SIG-M5 treated with dmso at 0.1 percent for 504 hours (cell line): ENCODE results near the gene ZNF155.

Source experiments
- DNase-seq: peaks from one replicate; lab custom pipeline; 2025; ENCODE audit not compliant: unreplicated experiment; lab: John Stamatoyannopoulos, UW

ZNF155 gene

GRCh38 chr19:44003461-44004009, 19.5 kb downstream of the ZNF155 start:
- peak; percentile 72 for DNase-seq

DNA sequence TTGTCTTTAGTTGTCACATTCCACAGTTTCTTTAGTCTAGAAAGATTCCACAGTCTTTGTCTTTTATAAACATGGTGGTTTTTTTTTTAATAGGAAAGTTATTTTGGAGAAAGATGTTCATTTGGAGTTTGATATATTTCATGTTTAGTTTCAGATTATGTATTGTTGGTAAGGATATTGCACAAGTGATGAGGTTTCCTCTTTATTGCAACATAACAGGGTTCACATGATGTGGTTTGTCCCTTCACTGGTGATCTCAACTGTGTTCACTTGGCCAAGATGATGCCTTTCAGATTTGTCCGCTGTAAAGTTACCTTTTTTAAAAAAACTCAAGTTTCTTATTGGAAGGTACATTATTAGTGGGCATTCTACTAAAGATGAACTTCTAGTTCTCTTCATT, 22.0 kb downstream of the ZNF155 start:
- DNase-seq = peak; percentile 58

DNA sequence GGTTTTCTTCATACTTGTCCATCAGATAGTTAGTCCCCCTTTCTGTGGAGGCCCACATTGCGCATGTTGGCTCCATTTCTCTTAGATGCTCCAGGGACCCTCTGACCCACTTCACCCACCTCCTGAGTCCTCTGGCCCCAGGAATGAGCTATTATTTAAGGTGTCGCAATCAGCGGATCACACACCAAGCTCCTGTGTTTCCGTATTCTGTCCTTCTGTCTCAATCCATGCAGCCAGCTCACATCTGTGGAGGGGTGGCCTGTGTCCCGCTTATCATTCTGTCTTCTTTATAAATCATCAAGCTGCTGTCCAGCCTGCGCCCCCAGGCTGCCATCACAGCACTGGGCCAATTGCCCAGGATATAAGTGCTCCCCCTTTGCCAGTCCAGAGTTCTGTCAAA, 23.5 kb downstream of the ZNF155 start:
- no peak for DNase-seq

DNA sequence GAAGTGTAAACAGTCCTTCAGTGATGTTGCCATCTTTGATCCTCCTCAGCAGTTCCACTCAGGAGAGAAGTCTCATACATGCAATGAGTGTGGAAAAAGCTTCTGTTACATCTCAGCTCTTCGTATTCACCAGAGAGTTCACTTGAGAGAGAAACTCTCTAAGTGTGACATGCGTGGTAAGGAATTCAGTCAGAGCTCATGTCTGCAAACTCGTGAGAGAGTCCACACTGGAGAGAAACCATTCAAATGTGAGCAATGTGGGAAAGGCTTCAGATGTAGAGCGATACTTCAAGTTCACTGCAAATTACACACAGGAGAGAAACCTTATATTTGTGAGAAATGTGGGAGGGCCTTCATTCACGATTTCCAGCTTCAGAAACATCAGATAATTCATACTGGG, 26.5 kb downstream of the ZNF155 start:
- no peak for DNase-seq

GRCh38 chr19:44019498-44019897, 35.5 kb downstream of the ZNF155 start:
- DNase-seq = no peak

DNA sequence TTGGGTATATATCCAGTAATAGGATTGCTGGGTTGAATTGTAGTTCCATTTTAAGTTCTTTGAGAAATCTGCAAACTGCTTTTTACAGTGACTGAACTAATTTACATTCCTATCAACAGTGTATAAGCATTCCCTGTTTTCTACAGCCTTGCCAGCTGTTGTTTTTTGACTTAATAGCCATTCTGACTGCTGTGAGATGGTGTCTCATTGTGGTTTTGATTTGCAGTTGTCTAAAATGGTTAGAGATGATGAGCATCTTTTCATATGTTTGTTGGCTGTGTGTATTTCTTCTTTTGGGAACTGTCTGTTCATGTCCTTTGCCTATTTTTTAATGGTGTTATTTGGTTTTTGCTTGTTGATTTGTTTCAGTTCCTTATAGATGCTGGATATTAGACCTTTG, 37.2 kb downstream of the ZNF155 start:
- DNase-seq = no peak

DNA sequence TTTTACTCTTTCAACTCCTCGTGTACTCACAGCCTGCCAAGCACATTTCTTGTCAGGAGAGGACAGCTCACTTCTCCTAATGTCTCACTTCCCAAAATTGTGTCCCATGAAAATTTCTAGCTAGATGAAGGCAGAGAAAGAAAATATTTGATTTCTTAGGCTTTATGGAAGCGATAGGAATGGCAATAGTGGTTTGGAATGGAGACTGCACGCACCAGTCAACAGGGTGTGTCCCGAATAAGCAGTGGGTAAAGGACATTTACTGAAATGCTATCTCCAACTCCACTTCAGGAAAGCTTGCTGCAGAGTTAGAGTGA, 40.9 kb downstream of the ZNF155 start:
- DNase-seq = no peak

DNA sequence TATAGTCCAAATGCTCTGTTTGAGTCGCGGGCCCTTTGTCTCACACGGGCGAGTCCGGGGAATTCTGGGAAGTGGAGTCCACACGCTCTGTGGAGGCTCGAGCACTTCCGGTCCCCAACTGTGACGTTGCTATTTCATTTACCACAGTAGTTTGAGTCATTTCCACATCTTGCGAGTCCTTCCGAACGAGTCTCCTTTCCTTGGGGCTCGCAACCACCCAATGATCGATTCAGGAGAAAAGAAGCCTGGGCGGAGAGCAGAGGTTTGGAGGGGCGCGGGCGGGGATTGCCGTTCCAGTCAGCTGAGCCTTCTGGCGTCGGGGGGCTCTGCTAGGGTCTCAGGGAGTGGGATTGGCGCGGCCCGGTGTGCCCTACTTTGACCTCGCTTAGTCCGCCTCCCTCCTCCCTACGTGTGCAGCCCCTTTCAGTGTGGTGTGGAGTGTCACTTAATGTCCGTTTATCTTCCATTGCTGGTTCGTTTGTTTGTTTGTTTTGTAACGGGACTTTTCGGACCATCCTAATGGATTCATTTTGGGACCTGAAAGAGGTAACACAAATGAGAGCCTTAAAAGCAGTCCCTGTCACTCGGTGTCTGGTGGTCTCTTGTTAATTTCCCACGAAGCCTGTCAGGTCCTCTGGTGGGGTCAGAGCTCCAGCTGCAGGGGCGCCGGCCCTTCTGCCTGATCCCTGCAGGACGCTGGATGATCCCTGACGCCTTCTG, 41.4 kb downstream of the ZNF155 start, which contains the start of gene ZNF222:
ZNF222 (plus strand) TSS at position 163 of the 720 bp plus-strand sequence; CDS start at position 221, 58 bp downstream.
- DNase-seq = peak; percentile 90

DNA sequence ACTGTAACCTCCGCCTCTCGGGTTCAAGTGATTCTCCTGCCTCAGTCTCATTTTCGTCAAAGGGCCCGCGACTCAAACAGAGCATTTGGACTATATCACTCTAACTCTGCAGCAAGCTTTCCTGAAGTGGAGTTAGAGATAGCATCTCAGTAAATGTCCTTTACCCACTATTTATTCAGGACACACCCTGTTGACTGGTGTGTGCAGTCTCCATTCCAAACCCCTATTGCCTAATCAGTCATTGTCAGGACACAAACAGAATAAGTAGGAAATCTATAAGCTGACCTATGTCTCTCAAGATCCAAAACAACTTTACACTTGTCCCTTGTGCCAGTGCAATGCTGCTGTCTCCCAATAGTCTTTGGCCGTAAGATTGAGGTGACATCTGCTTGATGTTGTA, 42.6 kb downstream of the ZNF155 start:
- DNase-seq = peak; percentile 35

- no peak for DNase-seq
Observed at GRCh38 chr19:44032001-44032610, 48.1 kb downstream of the ZNF155 start.

DNA sequence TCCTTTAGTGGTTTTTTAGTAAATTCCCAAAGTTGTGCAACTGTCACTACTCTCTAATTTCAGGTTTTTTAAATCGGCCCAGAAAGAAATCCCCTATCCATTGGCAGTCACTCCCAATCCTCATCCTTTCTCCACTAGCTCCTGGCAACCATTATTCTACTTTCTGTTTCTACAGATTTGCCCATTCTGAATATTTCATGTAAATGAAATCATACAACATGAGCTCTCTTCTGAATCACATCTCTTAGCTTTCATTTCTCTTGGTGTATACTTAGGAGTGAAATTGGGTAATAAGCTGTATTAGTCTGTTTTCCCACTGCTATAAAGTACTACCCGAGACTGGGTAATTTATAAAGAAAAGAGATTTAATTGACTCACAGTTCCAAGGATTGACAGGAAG, 58.2 kb downstream of the ZNF155 start:
- no peak for DNase-seq
